GM12878 (cell line): Measurements from ENCODE around the gene UST. TPM values are rescaled to one million over a fixed set of nuclear protein-coding genes. Genes with fewer than 3 reads are reported as not detected.

Experiments
- ATAC-seq: fragments of 200-7000 bp; cut with Tn5 transposase; 3 replicates; pipeline ENCODE4 v1.9.1; 2020; ENCODE audit warnings: mild to moderate bottlenecking, moderate library complexity
- BruUV-seq: library from RNA; stranded (reverse); fragments of 400-500 nt; replicated peaks from 2 replicates; lab custom pipeline; 2021; lab: Mats Ljungman, UMichigan
- CTCF ChIA-PET: fragments of 300-600 bp; sonication (Branson Sonifier 250); formaldehyde crosslinking; extraction: SDS; loops from one replicate; lab custom pipeline; 2021; ENCODE audit warnings: inconsistent platforms; lab: Yijun Ruan, JAX
- POLR2A ChIA-PET: fragments of 350-600 bp; formaldehyde crosslinking; extraction: SDS; loops from one replicate; lab custom pipeline; 2021; ENCODE audit warnings: inconsistent platforms; lab: Charles Lee
- RAD21 ChIA-PET: fragments of 300-600 bp; sonication (Branson Sonifier 250); formaldehyde crosslinking; loops from one replicate; lab custom pipeline; 2023; ENCODE audit warnings: antibody characterized with exemption; ENCODE audit not compliant: unreplicated experiment; lab: Charles Lee
- SMC1A ChIA-PET: fragments of 300-600 bp; sonication (Branson Sonifier 250); formaldehyde crosslinking; loops from one replicate; lab custom pipeline; 2023; ENCODE audit not compliant: unreplicated experiment, uncharacterized antibody; lab: Charles Lee
- DNase-seq: peaks from one replicate; pipeline ENCODE4 v3.0.0-alpha.2; 2011; ENCODE audit warnings: low read depth, low spot score
- FAIRE-seq: peaks from 3 replicates; lab custom pipeline; 2011; peaks lifted over from hg19 to GRCh38; lab: Jason Lieb, UNC
- H2AFZ ChIP-seq: 2 replicates; pipeline ENCODE4 v1.6.0; 2011; ENCODE audit warnings: low read depth, low read length, control low read depth; ENCODE audit not compliant: control insufficient read depth
- H3K27ac ChIP-seq: 2 replicates; pipeline ENCODE4 v1.5.1; 2011; ENCODE audit warnings: control low read depth; ENCODE audit not compliant: control insufficient read depth, insufficient read depth
- H3K27me3 ChIP-seq, 2 experiments: replicated peaks in 1 of 2; 2 replicates each; pipeline versions ENCODE4 v1.6.0 to v1.6.1; 2011; ENCODE audit warnings: low read length in 1 of 2; ENCODE audit not compliant: control insufficient read depth in 2 of 2, insufficient read depth in 2 of 2
- H3K36me3 ChIP-seq, 2 experiments: 2 replicates each; pipeline ENCODE4 v1.5.1; 2011; ENCODE audit warnings: low read length in 1 of 2; ENCODE audit not compliant: control insufficient read depth in 2 of 2, insufficient read depth in 2 of 2
- H3K4me1 ChIP-seq: 2 replicates; pipeline ENCODE4 v1.6.1; 2011; ENCODE audit warnings: mild to moderate bottlenecking, low read length, moderate library complexity, mixed read lengths; ENCODE audit not compliant: control insufficient read depth, insufficient read depth
- H3K4me2 ChIP-seq: 2 replicates; pipeline ENCODE4 v1.6.0; 2011; ENCODE audit warnings: control low read depth; ENCODE audit not compliant: control insufficient read depth, insufficient read depth
- H3K4me3 ChIP-seq: fragments of 200-600 bp; sonication (generic); 2 replicates; pipeline ENCODE4 v1.5.1; 2016
- H3K79me2 ChIP-seq: 2 replicates; pipeline ENCODE4 v1.6.0; 2011; ENCODE audit warnings: low read length; ENCODE audit not compliant: control insufficient read depth, insufficient read depth
- H3K9ac ChIP-seq: 2 replicates; pipeline ENCODE4 v1.8.0; 2011; ENCODE audit warnings: low read length, control low read depth, mixed read lengths; ENCODE audit not compliant: control insufficient read depth, insufficient read depth
- H3K9me3 ChIP-seq: replicated peaks from 3 replicates; pipeline ENCODE4 v1.5.1; 2011; ENCODE audit warnings: mild to moderate bottlenecking, low read length; ENCODE audit not compliant: control insufficient read depth, insufficient read depth
- H4K20me1 ChIP-seq: 2 replicates; pipeline ENCODE4 v1.6.0; 2011; ENCODE audit not compliant: control insufficient read depth, insufficient read depth
- BMI1 ChIP-seq: fragments of 450-650 bp; IDR thresholded peaks from 2 replicates; pipeline ENCODE4 v1.6.1; 2016; ENCODE audit warnings: mild to moderate bottlenecking, moderate library complexity, borderline replicate concordance
- CREB1 ChIP-seq: IDR thresholded peaks from 2 replicates; pipeline ENCODE4 v1.6.1; 2012; ENCODE audit warnings: low read depth, mild to moderate bottlenecking, inconsistent platforms
- GATAD2B ChIP-seq: fragments of 450-650 bp; conservative IDR thresholded peaks from 2 replicates; pipeline ENCODE4 v1.6.1; 2017; ENCODE audit warnings: low read depth, mild to moderate bottlenecking, moderate library complexity
- JUND ChIP-seq: IDR thresholded peaks from 2 replicates; pipeline ENCODE4 v1.6.1; 2012; ENCODE audit warnings: low read depth, mild to moderate bottlenecking, low read length, improper control_type of control experiment, moderate library complexity
- KAT2A ChIP-seq: conservative IDR thresholded peaks from 2 replicates; pipeline ENCODE4 v1.6.1; 2011; ENCODE audit warnings: low read depth, low read length; ENCODE audit not compliant: control insufficient read depth
- KDM1A ChIP-seq: fragments of 200-600 bp; sonication (generic); IDR thresholded peaks from 2 replicates; pipeline ENCODE4 v1.6.1; 2016; ENCODE audit warnings: borderline replicate concordance
- MLLT1 ChIP-seq: fragments of 450-650 bp; IDR thresholded peaks from 2 replicates; pipeline ENCODE4 v1.6.1; 2016; ENCODE audit warnings: mild to moderate bottlenecking
- MTA3 ChIP-seq: IDR thresholded peaks from 2 replicates; pipeline ENCODE4 v1.6.1; 2012; ENCODE audit warnings: low read length, inconsistent platforms, borderline replicate concordance
- MYB ChIP-seq: fragments of 150-350 bp; IDR thresholded peaks from 2 replicates; pipeline ENCODE4 v1.6.1; 2014; ENCODE audit warnings: mild to moderate bottlenecking, low read depth, low read length, borderline replicate concordance
- NR2F1 ChIP-seq: fragments of 450-650 bp; conservative IDR thresholded peaks from 2 replicates; pipeline ENCODE4 v1.6.1; 2017; ENCODE audit warnings: mild to moderate bottlenecking
- SMAD5 ChIP-seq: IDR thresholded peaks from 2 replicates; pipeline ENCODE4 v1.6.1; 2016; ENCODE audit warnings: antibody characterized with exemption, low read depth
- WGBS: methylation state at CpG from one replicate; pipeline ENCODE4 v1.1.6; 2016; ENCODE audit warnings: low lambda C conversion rate; ENCODE audit not compliant: insufficient replicate concordance, insufficient coverage; ENCODE audit errors: missing lambda C conversion rate; 5-methylcytosine and 5-hydroxymethylcytosine counted together
- in situ Hi-C: fragments of 300-500 bp; cut with MboI; formaldehyde crosslinking; loops from 9 replicates; pipeline ENCODE4 v1.14.3; 2018; ENCODE audit warnings: mixed read lengths
- intact Hi-C: fragments of 100-400 bp; cut with micrococcal nuclease; formaldehyde crosslinking; loops from one replicate; pipeline ENCODE4 v1.14.2; 2022; ENCODE audit not compliant: unreplicated experiment
- polyA plus RNA-seq, 11 experiments: library from polyadenylated mRNA; depleted of rRNA in 4 of 11; unstranded in 6 of 11; stranded (reverse) in 5 of 11; fragments of >200 nt; fragmentation: Nextera tagmentation in 4 of 11; fragmentation: Illumina TruSeq in 1 of 11; extraction: Ambion mirVana in 4 of 11; extraction: Trizol in 1 of 11; gene quantifications; 1 replicate in 1 of 11; 2 replicates in 10 of 11; pipeline versions ENCODE4 v1.2.1 to v1.2.3, GENCODE V29; 2011 to 2016; ENCODE audit warnings: inconsistent platforms in 2 of 11, missing spikeins in 2 of 11, low read depth in 1 of 11
- total RNA-seq, 4 experiments: library from RNA; depleted of rRNA in 3 of 4; stranded (reverse); fragments of >200 nt in 3 of 4; fragmentation: Illumina TruSeq in 1 of 4; extraction: Trizol in 1 of 4; gene quantifications; 2 replicates each; pipeline versions ENCODE4 v1.2.1 to v1.2.3, GENCODE V29; 2013 to 2021

Gene UST
- total and polyA plus RNA-seq, 10 of the 15 experiments (the other 5 are each of a cell fraction or from before 2014, with no cell fraction given) = 0.74 to 43.3 (median 2.2) TPM

- no peak for TF ChIP-seq MLLT1
- TF ChIP-seq, all 136 proteins: peak for 0
Observed at GRCh38 chr6:149020319-149020718, 273.5 kb downstream of the UST start (continued).

- FAIRE-seq (no peak), ATAC-seq (no peak), DNase-seq (no peak)
- no TSS peak for BruUV-seq
- H3K9me3 ChIP-seq = peaks cover 5% of the 10 kb centered on the region; the same call in 2 of the 3 replicates
- H3K27me3 ChIP-seq = no peaks in the 10 kb centered on the region
- POLR2A ChIA-PET = no interaction called here
- RAD21 ChIA-PET = interaction anchor here (0.9 to 10.8 kb wide), 5 partner anchors 37 to 460 kb away, joined by 3 to 145 read pairs (median 3); partner anchors contain the start of gene ZC3H12D
- WGBS = 50% methylated on average over 1 of the region's 1 CpG
- H4K20me1 ChIP-seq = no peaks in the 10 kb centered on the region
- H3K36me3 ChIP-seq = peaks cover 0 to 5% of the 10 kb centered on the region in 2 experiments; a peak in 3 of 4 replicates
- no peak overlapping the region for H3K27ac ChIP-seq
- CTCF ChIA-PET = interaction anchor here (1.0 to 10.7 kb wide), 7 partner anchors 56 to 521 kb away, joined by 3 to 169 read pairs (median 12); partner anchors contain the start of gene PPIL4
- no peak overlapping the region for H2AFZ ChIP-seq
- H3K4me2 ChIP-seq = no peak overlapping the region
- in situ Hi-C loops = no loop called here
- no peaks in the 10 kb centered on the region for H3K4me1 ChIP-seq
- TF ChIP-seq JUND = no peak
- no peak for TF ChIP-seq CREB1
- TF ChIP-seq MYB = no peak
- no peak for TF ChIP-seq KAT2A
- TF ChIP-seq SMAD5 = no peak
- no peak for TF ChIP-seq GATAD2B
- TF ChIP-seq KDM1A = no peak
- TF ChIP-seq NR2F1 = no peak
- TF ChIP-seq MTA3 = no peak
- TF ChIP-seq BMI1 = no peak
- SMC1A ChIA-PET = interaction anchor here (1.1 to 5.2 kb wide), 5 partner anchors 30 to 492 kb away, joined by 4 to 28 read pairs (median 6); no protein-coding TSS in a partner anchor
- no peak overlapping the region for H3K9ac ChIP-seq
- intact Hi-C loops = loop anchor here (5.0 kb wide), 1 partner anchor 462 kb away; no protein-coding TSS in a partner anchor
- peaks cover 3% of the 10 kb centered on the region; the same call in 1 of the 2 replicates for H3K79me2 ChIP-seq
- H3K4me3 ChIP-seq = no peak overlapping the region
Observed at GRCh38 chr6:149024361-149024760, 277.5 kb downstream of the UST start.
